HG02840 (cell line): Measurements from ENCODE around the gene MTMR3.

Experiments
- ATAC-seq: cut with Tn5 transposase; IDR thresholded peaks from one replicate; pipeline ENCODE4 v1.9.1; 2021; ENCODE audit warnings: mild to moderate bottlenecking, moderate library complexity, moderate number of reproducible peaks; ENCODE audit not compliant: unreplicated experiment, low FRiP score

MTMR3 gene

GRCh38 chr22:30078320-30079311, 195.6 kb downstream of the MTMR3 start:
- ATAC-seq = no peak

- no peak for ATAC-seq
Measured at GRCh38 chr22:30079952-30080533, 197.1 kb downstream of the MTMR3 start, which contains the start of gene HORMAD2. TSS of gene HORMAD2 (plus strand) at chr22:30080464. CDS start at chr22:30093953, 13,489 bp downstream.
